WTC11 (cell line): ENCODE results near the gene RBM19. TPM values are rescaled to one million over a fixed set of nuclear protein-coding genes. Genes with fewer than 3 reads are reported as not detected.

Experiments used
- ATAC-seq: fragments of 200-7000 bp; cut with Tn5 transposase; 2 replicates; pipeline ENCODE4 v1.10.0; 2021; ENCODE audit warnings: mild to moderate bottlenecking, moderate library complexity
- CTCF ChIA-PET: fragments of 300-600 bp; sonication (Branson Sonifier 250); formaldehyde crosslinking; loops from one replicate; lab custom pipeline; 2021; ENCODE audit warnings: antibody characterized with exemption; lab: Charles Lee
- POLR2A ChIA-PET: fragments of 350-600 bp; sonication (Branson Sonifier 250); formaldehyde crosslinking; loops from one replicate; lab custom pipeline; 2021; ENCODE audit warnings: antibody characterized with exemption; lab: Charles Lee
- DNase-seq: peaks from one replicate; pipeline ENCODE4 v3.0.0; 2021; ENCODE audit warnings: low spot score
- H3K27ac Mint-ChIP-seq: 2 replicates; pipeline ENCODE4 v1.8.0; 2021; ENCODE audit warnings: mixed read lengths
- H3K27me3 Mint-ChIP-seq: 2 replicates; pipeline ENCODE4 v1.8.0; 2021; ENCODE audit warnings: low read depth, mild to moderate bottlenecking, moderate library complexity, mixed read lengths
- H3K36me3 Mint-ChIP-seq: 2 replicates; pipeline ENCODE4 v1.8.0; 2021; ENCODE audit warnings: mixed read lengths
- H3K4me1 Mint-ChIP-seq: 2 replicates; pipeline ENCODE4 v1.8.0; 2022; ENCODE audit warnings: mixed read lengths
- H3K4me3 Mint-ChIP-seq: 2 replicates; pipeline ENCODE4 v1.8.0; 2021; ENCODE audit warnings: mild to moderate bottlenecking, moderate library complexity, mixed read lengths
- H3K9me3 Mint-ChIP-seq: 2 replicates; pipeline ENCODE4 v1.8.0; 2021; ENCODE audit warnings: mixed read lengths
- ATF1 ChIP-seq: sonication (generic); formaldehyde crosslinking; IDR thresholded peaks from 2 replicates; pipeline ENCODE4 v1.8.1; 2023; ENCODE audit warnings: mild to moderate bottlenecking, moderate library complexity, missing genetic modification reagents
- ATF2 ChIP-seq: sonication (generic); formaldehyde crosslinking; IDR thresholded peaks from 2 replicates; pipeline ENCODE4 v1.8.1; 2022; ENCODE audit warnings: low read depth, missing genetic modification reagents, borderline replicate concordance
- ATF3 ChIP-seq: sonication (generic); formaldehyde crosslinking; conservative IDR thresholded peaks from 2 replicates; pipeline ENCODE4 v1.8.1; 2022; ENCODE audit warnings: mild to moderate bottlenecking, missing genetic modification reagents
- CREM ChIP-seq: sonication (generic); formaldehyde crosslinking; IDR thresholded peaks from 2 replicates; pipeline ENCODE4 v1.8.1; 2022; ENCODE audit warnings: mild to moderate bottlenecking, missing genetic modification reagents, moderate library complexity
- E2F1 ChIP-seq: sonication (generic); formaldehyde crosslinking; IDR thresholded peaks from 2 replicates; pipeline ENCODE4 v1.8.0; 2022; ENCODE audit warnings: mild to moderate bottlenecking, missing genetic modification reagents
- EMX1 ChIP-seq: fragments of 250-450 bp; sonication (Bioruptor Pico); IDR thresholded peaks from 2 replicates; pipeline ENCODE4 v1.8.0; 2021; ENCODE audit warnings: mild to moderate bottlenecking
- ERG ChIP-seq: fragments of 250-450 bp; sonication (Bioruptor Pico); IDR thresholded peaks from 2 replicates; pipeline ENCODE4 v1.8.0; 2021; ENCODE audit warnings: mild to moderate bottlenecking
- ESRRA ChIP-seq: sonication (generic); formaldehyde crosslinking; IDR thresholded peaks from 2 replicates; pipeline ENCODE4 v1.8.1; 2022; ENCODE audit warnings: mild to moderate bottlenecking, missing genetic modification reagents, borderline replicate concordance
- FOXK1 ChIP-seq: sonication (generic); formaldehyde crosslinking; IDR thresholded peaks from 2 replicates; pipeline ENCODE4 v1.8.0; 2022; ENCODE audit warnings: mild to moderate bottlenecking, moderate library complexity, missing genetic modification reagents
- FOXP4 ChIP-seq: sonication (generic); formaldehyde crosslinking; IDR thresholded peaks from 2 replicates; pipeline ENCODE4 v1.8.0; 2022; ENCODE audit warnings: mild to moderate bottlenecking, missing genetic modification reagents
- IRF2 ChIP-seq: sonication (generic); formaldehyde crosslinking; IDR thresholded peaks from 2 replicates; pipeline ENCODE4 v1.8.0; 2022; ENCODE audit warnings: low read depth, missing genetic modification reagents, borderline replicate concordance
- KAT7 ChIP-seq: sonication (generic); formaldehyde crosslinking; IDR thresholded peaks from 2 replicates; pipeline ENCODE4 v1.8.1; 2023; ENCODE audit warnings: missing genetic modification reagents, mild to moderate bottlenecking, borderline replicate concordance
- MAX ChIP-seq: sonication (generic); formaldehyde crosslinking; IDR thresholded peaks from 2 replicates; pipeline ENCODE4 v1.8.0; 2022; ENCODE audit warnings: mild to moderate bottlenecking, missing genetic modification reagents
- NFYB ChIP-seq: sonication (generic); formaldehyde crosslinking; conservative IDR thresholded peaks from 2 replicates; pipeline ENCODE4 v1.8.0; 2022; ENCODE audit warnings: low read depth, missing genetic modification reagents
- NR3C1 ChIP-seq: sonication (generic); formaldehyde crosslinking; conservative IDR thresholded peaks from 2 replicates; pipeline ENCODE4 v1.8.1; 2023; ENCODE audit warnings: low read depth, mild to moderate bottlenecking, missing genetic modification reagents
- RORB ChIP-seq: fragments of 250-450 bp; sonication (Bioruptor Pico); IDR thresholded peaks from 2 replicates; pipeline ENCODE4 v1.9.0; 2021; ENCODE audit warnings: mild to moderate bottlenecking
- USF1 ChIP-seq: sonication (generic); formaldehyde crosslinking; IDR thresholded peaks from 2 replicates; pipeline ENCODE4 v1.8.0; 2022; ENCODE audit warnings: mild to moderate bottlenecking, missing genetic modification reagents
- ZMAT4 ChIP-seq: fragments of 250-450 bp; sonication (Bioruptor Pico); IDR thresholded peaks from 2 replicates; pipeline ENCODE4 v1.9.0; 2021; ENCODE audit warnings: mild to moderate bottlenecking
- ZNF317 ChIP-seq: sonication (generic); formaldehyde crosslinking; IDR thresholded peaks from 2 replicates; pipeline ENCODE4 v1.8.1; 2023; ENCODE audit warnings: low read depth, mild to moderate bottlenecking, moderate library complexity, missing genetic modification reagents, borderline replicate concordance
- ZNF512 ChIP-seq: sonication (generic); formaldehyde crosslinking; IDR thresholded peaks from 2 replicates; pipeline ENCODE4 v1.8.1; 2022; ENCODE audit warnings: missing genetic modification reagents, borderline replicate concordance
- total RNA-seq: library from RNA; stranded (reverse); gene quantifications from 3 replicates; pipeline ENCODE4 v1.2.3, GENCODE V29; 2021

The RBM19 gene
- total RNA-seq, 1 experiment from 2014 or later = 60.1 TPM

GRCh38 chr12:113970211-113970610 is 4.1 kb upstream of the RBM19 start:
- H3K36me3 Mint-ChIP-seq = peaks cover 3% of the 10 kb centered on the region; the same call in 1 of the 2 replicates
- peaks cover 18% of the 10 kb centered on the region for H3K4me1 Mint-ChIP-seq
- no peak overlapping the region for H3K27ac Mint-ChIP-seq
- no peak overlapping the region for H3K4me3 Mint-ChIP-seq
- DNase-seq = no peak
- CTCF ChIA-PET = interaction anchor here (1.1 kb wide), 1 partner anchor 10 kb away, joined by 5 read pairs; no protein-coding TSS in a partner anchor
- TF ChIP-seq ZNF317 (CRISPR knock-in tag) (no peak), E2F1 (CRISPR knock-in tag) (no peak), CREM (CRISPR knock-in tag) (no peak)
- TF ChIP-seq, all 79 proteins: peak for 0
- POLR2A ChIA-PET = no interaction called here
- ATAC-seq = no peak
- Mint-ChIP-seq H3K27me3 (peaks cover 39% of the 10 kb centered on the region), H3K9me3 (0 out of 2 replicates have a peak, but pooled peaks cover 3% of the 10 kb centered on the region)

- H3K9me3 Mint-ChIP-seq = no peaks in the 10 kb centered on the region
- H3K27ac Mint-ChIP-seq = no peak overlapping the region
- DNase-seq (no peak), ATAC-seq (no peak)
- H3K27me3 Mint-ChIP-seq = peaks cover 17% of the 10 kb centered on the region
- H3K4me3 Mint-ChIP-seq = no peak overlapping the region
- H3K4me1 Mint-ChIP-seq = peaks cover 28% of the 10 kb centered on the region
- CTCF ChIA-PET = interaction anchor here (1.0 to 2.3 kb wide), 12 partner anchors 12 to 541 kb away, joined by 3 to 26 read pairs (median 4); no protein-coding TSS in a partner anchor
- H3K36me3 Mint-ChIP-seq = peaks cover 6% of the 10 kb centered on the region
- POLR2A ChIA-PET = no interaction called here
- no peak for TF ChIP-seq MAX
- TF ChIP-seq ATF1 = no peak
- no peak for TF ChIP-seq FOXK1 (CRISPR knock-in tag)
- TF ChIP-seq ZNF512 (CRISPR knock-in tag) = no peak
- TF ChIP-seq KAT7 (CRISPR knock-in tag) = no peak
- no peak for TF ChIP-seq NR3C1 (CRISPR knock-in tag)
- TF ChIP-seq NFYB = no peak
- no peak for TF ChIP-seq ESRRA
- TF ChIP-seq ERG = no peak
- TF ChIP-seq USF1 (CRISPR knock-in tag) = no peak
- TF ChIP-seq RORB (CRISPR knock-in tag) = no peak
- no peak for TF ChIP-seq ZMAT4 (CRISPR knock-in tag)
- TF ChIP-seq ATF3 (CRISPR knock-in tag) = no peak
- no peak for TF ChIP-seq FOXP4 (CRISPR knock-in tag)
- TF ChIP-seq ATF2 (CRISPR knock-in tag) = no peak
- no peak for TF ChIP-seq EMX1 (CRISPR knock-in tag)
- TF ChIP-seq IRF2 = no peak
Observed at GRCh38 chr12:113967368-113967767, 1.2 kb upstream of the RBM19 start.
